HEK293 (cell line): ENCODE measurements around the gene HOXB9.
A peak's percentile ranks its signal among the peaks of the same experiment; 100 is the strongest.

Source experiments
- BCL11B ChIP-seq: fragments of 450-650 bp; formaldehyde crosslinking; IDR thresholded peaks from 2 replicates; pipeline ENCODE4 v1.5.1; 2016; ENCODE audit warnings: low read depth, missing biosample characterization, missing genetic modification characterization
- FEZF1 ChIP-seq: fragments of 450-650 bp; formaldehyde crosslinking; IDR thresholded peaks from 2 replicates; pipeline ENCODE4 v1.5.1; 2016; ENCODE audit warnings: missing biosample characterization, missing genetic modification characterization
- KLF1 ChIP-seq: fragments of 450-650 bp; formaldehyde crosslinking; IDR thresholded peaks from 2 replicates; pipeline ENCODE4 v1.5.1; 2016; ENCODE audit warnings: missing biosample characterization, missing genetic modification characterization
- KLF10 ChIP-seq: fragments of 450-650 bp; IDR thresholded peaks from 2 replicates; pipeline ENCODE4 v1.5.1; 2018; ENCODE audit warnings: missing biosample characterization, mild to moderate bottlenecking, missing genetic modification characterization
- KLF7 ChIP-seq: fragments of 450-650 bp; formaldehyde crosslinking; IDR thresholded peaks from 2 replicates; pipeline ENCODE4 v1.5.1; 2016; ENCODE audit warnings: missing biosample characterization, missing genetic modification characterization, borderline replicate concordance
- REPIN1 ChIP-seq: fragments of 450-650 bp; formaldehyde crosslinking; IDR thresholded peaks from 2 replicates; pipeline ENCODE4 v1.5.1; 2017; ENCODE audit warnings: missing biosample characterization, missing genetic modification characterization, low read depth
- ZBTB21 ChIP-seq: fragments of 450-650 bp; formaldehyde crosslinking; IDR thresholded peaks from 2 replicates; pipeline ENCODE4 v1.5.1; 2017; ENCODE audit warnings: missing biosample characterization, missing genetic modification characterization
- ZBTB6 ChIP-seq: fragments of 450-650 bp; formaldehyde crosslinking; IDR thresholded peaks from 2 replicates; pipeline ENCODE4 v1.5.1; 2017; ENCODE audit warnings: missing biosample characterization, missing genetic modification characterization
- ZBTB8A ChIP-seq: fragments of 450-650 bp; formaldehyde crosslinking; IDR thresholded peaks from 2 replicates; pipeline ENCODE4 v1.5.1; 2016; ENCODE audit warnings: missing biosample characterization, missing genetic modification characterization
- ZEB2 ChIP-seq: fragments of 450-650 bp; formaldehyde crosslinking; IDR thresholded peaks from 2 replicates; pipeline ENCODE4 v1.5.1; 2016; ENCODE audit warnings: missing biosample characterization, missing genetic modification characterization
- ZFP3 ChIP-seq: fragments of 450-650 bp; formaldehyde crosslinking; IDR thresholded peaks from 2 replicates; pipeline ENCODE4 v1.5.1; 2016; ENCODE audit warnings: low read depth, missing biosample characterization, missing genetic modification characterization
- ZFP69B ChIP-seq: fragments of 450-650 bp; formaldehyde crosslinking; IDR thresholded peaks from 2 replicates; pipeline ENCODE4 v1.5.1; 2016; ENCODE audit warnings: missing biosample characterization, missing genetic modification characterization
- ZNF169 ChIP-seq: fragments of 450-650 bp; formaldehyde crosslinking; IDR thresholded peaks from 2 replicates; pipeline ENCODE4 v1.5.1; 2016; ENCODE audit warnings: missing biosample characterization, missing genetic modification characterization
- ZNF274 ChIP-seq, 2 experiments: fragments of 200-500 bp in 1 of 2; fragments of 450-650 bp in 1 of 2; sonication (Bioruptor generic) in 1 of 2; formaldehyde crosslinking in 1 of 2; IDR thresholded peaks; 2 replicates each; pipeline versions ENCODE4 v1.5.1 to v1.6.1; 2014 to 2016; ENCODE audit warnings: borderline replicate concordance in 1 of 2, inconsistent platforms in 1 of 2, low read length in 1 of 2, missing biosample characterization in 1 of 2, missing genetic modification characterization in 1 of 2
- ZNF311 ChIP-seq: fragments of 450-650 bp; formaldehyde crosslinking; IDR thresholded peaks from 2 replicates; pipeline ENCODE4 v1.5.1; 2017; ENCODE audit warnings: missing biosample characterization, missing genetic modification characterization, borderline replicate concordance
- ZNF416 ChIP-seq: fragments of 450-650 bp; formaldehyde crosslinking; IDR thresholded peaks from 2 replicates; pipeline ENCODE4 v1.5.1; 2016; ENCODE audit warnings: missing biosample characterization, missing genetic modification characterization
- ZNF555 ChIP-seq: fragments of 450-650 bp; formaldehyde crosslinking; conservative IDR thresholded peaks from 2 replicates; pipeline ENCODE4 v1.5.1; 2017; ENCODE audit warnings: missing biosample characterization, mild to moderate bottlenecking, missing genetic modification characterization, inconsistent platforms
- ZNF626 ChIP-seq: fragments of 450-650 bp; sonication (Bioruptor Pico); formaldehyde crosslinking; IDR thresholded peaks from 2 replicates; pipeline ENCODE4 v1.5.1; 2018; ENCODE audit warnings: missing biosample characterization, missing genetic modification characterization, inconsistent platforms
- ZNF645 ChIP-seq: fragments of 450-650 bp; formaldehyde crosslinking; IDR thresholded peaks from 2 replicates; pipeline ENCODE4; 2016; ENCODE audit warnings: missing biosample characterization, missing genetic modification characterization
- ZNF654 ChIP-seq: fragments of 450-650 bp; formaldehyde crosslinking; IDR thresholded peaks from 2 replicates; pipeline ENCODE4 v1.5.1; 2016; ENCODE audit warnings: low read depth, missing biosample characterization, missing genetic modification characterization
- ZNF792 ChIP-seq: fragments of 450-650 bp; formaldehyde crosslinking; IDR thresholded peaks from 2 replicates; pipeline ENCODE4 v1.5.1; 2016; ENCODE audit warnings: missing biosample characterization, missing genetic modification characterization
- ZNF837 ChIP-seq: fragments of 450-650 bp; formaldehyde crosslinking; IDR thresholded peaks from 2 replicates; pipeline ENCODE4 v1.5.1; 2016; ENCODE audit warnings: missing biosample characterization, missing genetic modification characterization
- ZSCAN16 ChIP-seq: fragments of 450-650 bp; formaldehyde crosslinking; IDR thresholded peaks from 2 replicates; pipeline ENCODE4 v1.5.1; 2016; ENCODE audit warnings: missing biosample characterization, missing genetic modification characterization
- ZSCAN18 ChIP-seq: fragments of 450-650 bp; formaldehyde crosslinking; IDR thresholded peaks from 2 replicates; pipeline ENCODE4 v1.5.1; 2016; ENCODE audit warnings: missing biosample characterization, missing genetic modification characterization
- ZSCAN23 ChIP-seq: fragments of 450-650 bp; formaldehyde crosslinking; IDR thresholded peaks from 2 replicates; pipeline ENCODE4 v1.5.1; 2016; ENCODE audit warnings: missing biosample characterization, missing genetic modification characterization
- ZSCAN30 ChIP-seq: fragments of 450-650 bp; IDR thresholded peaks from 2 replicates; pipeline ENCODE4 v1.5.1; 2018; ENCODE audit warnings: missing biosample characterization, mild to moderate bottlenecking, missing genetic modification characterization, moderate library complexity
- TF ChIP-seq, protein P1 (sequence below): fragments of 450-650 bp; formaldehyde crosslinking; IDR thresholded peaks from 2 replicates; pipeline ENCODE4 v1.5.1; 2017; ENCODE audit warnings: missing biosample characterization, missing genetic modification characterization
- TF ChIP-seq, protein P2 (sequence below): fragments of 450-650 bp; formaldehyde crosslinking; IDR thresholded peaks from 2 replicates; pipeline ENCODE4 v1.5.1; 2016; ENCODE audit warnings: missing biosample characterization, missing genetic modification characterization, borderline replicate concordance
- TF ChIP-seq, protein P3 (sequence below): fragments of 450-650 bp; formaldehyde crosslinking; IDR thresholded peaks from 2 replicates; pipeline ENCODE4 v1.5.1; 2017; ENCODE audit warnings: missing biosample characterization, mild to moderate bottlenecking, missing genetic modification characterization, moderate library complexity

HOXB9 gene

GRCh38 chr17:48597778-48598631 lies 28.2 kb downstream of the HOXB9 start (continued):
- TF ChIP-seq, protein P1, sequence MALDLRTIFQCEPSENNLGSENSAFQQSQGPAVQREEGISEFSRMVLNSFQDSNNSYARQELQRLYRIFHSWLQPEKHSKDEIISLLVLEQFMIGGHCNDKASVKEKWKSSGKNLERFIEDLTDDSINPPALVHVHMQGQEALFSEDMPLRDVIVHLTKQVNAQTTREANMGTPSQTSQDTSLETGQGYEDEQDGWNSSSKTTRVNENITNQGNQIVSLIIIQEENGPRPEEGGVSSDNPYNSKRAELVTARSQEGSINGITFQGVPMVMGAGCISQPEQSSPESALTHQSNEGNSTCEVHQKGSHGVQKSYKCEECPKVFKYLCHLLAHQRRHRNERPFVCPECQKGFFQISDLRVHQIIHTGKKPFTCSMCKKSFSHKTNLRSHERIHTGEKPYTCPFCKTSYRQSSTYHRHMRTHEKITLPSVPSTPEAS (tag by site-specific recombination): 0 out of 2 replicates have a peak, but pooled peaks have one; percentile 4
- 0 out of 2 replicates have a peak, but pooled peaks have one; percentile 10 for TF ChIP-seq ZNF837 (tag by site-specific recombination)
- peak; percentile 61 for TF ChIP-seq FEZF1 (tag by site-specific recombination)
- no peak for TF ChIP-seq ZBTB21 (tag by site-specific recombination)
- 0 out of 2 replicates have a peak, but pooled peaks have one; percentile 9 for TF ChIP-seq ZNF645 (tag by site-specific recombination)
- TF ChIP-seq ZNF626: no peak
- TF ChIP-seq ZNF555 (tag by site-specific recombination): no peak
- no peak for TF ChIP-seq ZNF274 (IDR thresholded peaks at IDR 0.05; ENCODE audit: low read length)
- TF ChIP-seq ZNF274 (tag by site-specific recombination; IDR thresholded peaks at IDR 0.05; ENCODE audit: borderline replicate concordance): no peak
- TF ChIP-seq, protein P2, sequence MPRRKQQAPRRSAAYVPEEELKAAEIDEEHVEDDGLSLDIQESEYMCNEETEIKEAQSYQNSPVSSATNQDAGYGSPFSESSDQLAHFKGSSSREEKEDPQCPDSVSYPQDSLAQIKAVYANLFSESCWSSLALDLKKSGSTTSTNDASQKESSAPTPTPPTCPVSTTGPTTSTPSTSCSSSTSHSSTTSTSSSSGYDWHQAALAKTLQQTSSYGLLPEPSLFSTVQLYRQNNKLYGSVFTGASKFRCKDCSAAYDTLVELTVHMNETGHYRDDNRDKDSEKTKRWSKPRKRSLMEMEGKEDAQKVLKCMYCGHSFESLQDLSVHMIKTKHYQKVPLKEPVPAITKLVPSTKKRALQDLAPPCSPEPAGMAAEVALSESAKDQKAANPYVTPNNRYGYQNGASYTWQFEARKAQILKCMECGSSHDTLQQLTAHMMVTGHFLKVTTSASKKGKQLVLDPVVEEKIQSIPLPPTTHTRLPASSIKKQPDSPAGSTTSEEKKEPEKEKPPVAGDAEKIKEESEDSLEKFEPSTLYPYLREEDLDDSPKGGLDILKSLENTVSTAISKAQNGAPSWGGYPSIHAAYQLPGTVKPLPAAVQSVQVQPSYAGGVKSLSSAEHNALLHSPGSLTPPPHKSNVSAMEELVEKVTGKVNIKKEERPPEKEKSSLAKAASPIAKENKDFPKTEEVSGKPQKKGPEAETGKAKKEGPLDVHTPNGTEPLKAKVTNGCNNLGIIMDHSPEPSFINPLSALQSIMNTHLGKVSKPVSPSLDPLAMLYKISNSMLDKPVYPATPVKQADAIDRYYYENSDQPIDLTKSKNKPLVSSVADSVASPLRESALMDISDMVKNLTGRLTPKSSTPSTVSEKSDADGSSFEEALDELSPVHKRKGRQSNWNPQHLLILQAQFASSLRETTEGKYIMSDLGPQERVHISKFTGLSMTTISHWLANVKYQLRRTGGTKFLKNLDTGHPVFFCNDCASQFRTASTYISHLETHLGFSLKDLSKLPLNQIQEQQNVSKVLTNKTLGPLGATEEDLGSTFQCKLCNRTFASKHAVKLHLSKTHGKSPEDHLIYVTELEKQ (tag by site-specific recombination): peak; percentile 10; the same call in 1 of the 2 replicates
- TF ChIP-seq KLF7: peak; percentile 21; the same call in 1 of the 2 replicates
- no peak for TF ChIP-seq ZBTB6 (tag by site-specific recombination)
- TF ChIP-seq ZSCAN16 (tag by site-specific recombination): no peak
- peak; percentile 27; the same call in 1 of the 2 replicates for TF ChIP-seq KLF1 (tag by site-specific recombination)
- no peak for TF ChIP-seq ZNF169 (tag by site-specific recombination)
- no peak for TF ChIP-seq REPIN1 (tag by site-specific recombination)
- TF ChIP-seq, protein P3, sequence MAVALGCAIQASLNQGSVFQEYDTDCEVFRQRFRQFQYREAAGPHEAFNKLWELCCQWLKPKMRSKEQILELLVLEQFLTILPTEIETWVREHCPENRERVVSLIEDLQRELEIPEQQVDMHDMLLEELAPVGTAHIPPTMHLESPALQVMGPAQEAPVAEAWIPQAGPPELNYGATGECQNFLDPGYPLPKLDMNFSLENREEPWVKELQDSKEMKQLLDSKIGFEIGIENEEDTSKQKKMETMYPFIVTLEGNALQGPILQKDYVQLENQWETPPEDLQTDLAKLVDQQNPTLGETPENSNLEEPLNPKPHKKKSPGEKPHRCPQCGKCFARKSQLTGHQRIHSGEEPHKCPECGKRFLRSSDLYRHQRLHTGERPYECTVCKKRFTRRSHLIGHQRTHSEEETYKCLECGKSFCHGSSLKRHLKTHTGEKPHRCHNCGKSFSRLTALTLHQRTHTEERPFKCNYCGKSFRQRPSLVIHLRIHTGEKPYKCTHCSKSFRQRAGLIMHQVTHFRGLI (tag by site-specific recombination): no peak
- no peak for TF ChIP-seq ZNF792
- TF ChIP-seq ZSCAN18: no peak
- TF ChIP-seq ZSCAN30 (tag by site-specific recombination): peak; percentile 35; the same call in 1 of the 2 replicates
- TF ChIP-seq ZSCAN23 (tag by site-specific recombination): no peak
- no peak for TF ChIP-seq ZFP3 (tag by site-specific recombination)
- TF ChIP-seq ZNF654 (tag by site-specific recombination): no peak
- TF ChIP-seq KLF10 (tag by site-specific recombination): no peak
- no peak for TF ChIP-seq ZNF311 (tag by site-specific recombination)
- no peak for TF ChIP-seq ZNF416 (tag by site-specific recombination)
- TF ChIP-seq BCL11B (tag by site-specific recombination): no peak
- no peak; the same call in 1 of the 2 replicates for TF ChIP-seq ZEB2 (tag by site-specific recombination)
- peak; percentile 49; the same call in 1 of the 2 replicates for TF ChIP-seq ZFP69B (tag by site-specific recombination)
- TF ChIP-seq ZBTB8A: peak; percentile 83
